GM12878 (cell line): ENCODE results near the gene CMTM3. TPM values are rescaled to one million over a fixed set of nuclear protein-coding genes. Genes with fewer than 3 reads are reported as not detected.

Experiments used
- ATAC-seq: fragments of 200-7000 bp; cut with Tn5 transposase; 3 replicates; pipeline ENCODE4 v1.9.1; 2020; ENCODE audit warnings: mild to moderate bottlenecking, moderate library complexity
- BruUV-seq: library from RNA; stranded (reverse); fragments of 400-500 nt; replicated peaks from 2 replicates; lab custom pipeline; 2021; lab: Mats Ljungman, UMichigan
- CTCF ChIA-PET: fragments of 300-600 bp; sonication (Branson Sonifier 250); formaldehyde crosslinking; extraction: SDS; loops from one replicate; lab custom pipeline; 2021; ENCODE audit warnings: inconsistent platforms; lab: Yijun Ruan, JAX
- POLR2A ChIA-PET: fragments of 350-600 bp; formaldehyde crosslinking; extraction: SDS; loops from one replicate; lab custom pipeline; 2021; ENCODE audit warnings: inconsistent platforms; lab: Charles Lee
- RAD21 ChIA-PET: fragments of 300-600 bp; sonication (Branson Sonifier 250); formaldehyde crosslinking; loops from one replicate; lab custom pipeline; 2023; ENCODE audit warnings: antibody characterized with exemption; ENCODE audit not compliant: unreplicated experiment; lab: Charles Lee
- SMC1A ChIA-PET: fragments of 300-600 bp; sonication (Branson Sonifier 250); formaldehyde crosslinking; loops from one replicate; lab custom pipeline; 2023; ENCODE audit not compliant: unreplicated experiment, uncharacterized antibody; lab: Charles Lee
- DNase-seq: peaks from one replicate; pipeline ENCODE4 v3.0.0-alpha.2; 2011; ENCODE audit warnings: low read depth, low spot score
- FAIRE-seq: peaks from 3 replicates; lab custom pipeline; 2011; peaks lifted over from hg19 to GRCh38; lab: Jason Lieb, UNC
- H2AFZ ChIP-seq: 2 replicates; pipeline ENCODE4 v1.6.0; 2011; ENCODE audit warnings: low read depth, low read length, control low read depth; ENCODE audit not compliant: control insufficient read depth
- H3K27ac ChIP-seq: 2 replicates; pipeline ENCODE4 v1.5.1; 2011; ENCODE audit warnings: control low read depth; ENCODE audit not compliant: control insufficient read depth, insufficient read depth
- H3K27me3 ChIP-seq, 2 experiments: replicated peaks in 1 of 2; 2 replicates each; pipeline versions ENCODE4 v1.6.0 to v1.6.1; 2011; ENCODE audit warnings: low read length in 1 of 2; ENCODE audit not compliant: control insufficient read depth in 2 of 2, insufficient read depth in 2 of 2
- H3K36me3 ChIP-seq, 2 experiments: 2 replicates each; pipeline ENCODE4 v1.5.1; 2011; ENCODE audit warnings: low read length in 1 of 2; ENCODE audit not compliant: control insufficient read depth in 2 of 2, insufficient read depth in 2 of 2
- H3K4me1 ChIP-seq: 2 replicates; pipeline ENCODE4 v1.6.1; 2011; ENCODE audit warnings: mild to moderate bottlenecking, low read length, moderate library complexity, mixed read lengths; ENCODE audit not compliant: control insufficient read depth, insufficient read depth
- H3K4me2 ChIP-seq: 2 replicates; pipeline ENCODE4 v1.6.0; 2011; ENCODE audit warnings: control low read depth; ENCODE audit not compliant: control insufficient read depth, insufficient read depth
- H3K4me3 ChIP-seq: fragments of 200-600 bp; sonication (generic); 2 replicates; pipeline ENCODE4 v1.5.1; 2016
- H3K79me2 ChIP-seq: 2 replicates; pipeline ENCODE4 v1.6.0; 2011; ENCODE audit warnings: low read length; ENCODE audit not compliant: control insufficient read depth, insufficient read depth
- H3K9ac ChIP-seq: 2 replicates; pipeline ENCODE4 v1.8.0; 2011; ENCODE audit warnings: low read length, control low read depth, mixed read lengths; ENCODE audit not compliant: control insufficient read depth, insufficient read depth
- H3K9me3 ChIP-seq: replicated peaks from 3 replicates; pipeline ENCODE4 v1.5.1; 2011; ENCODE audit warnings: mild to moderate bottlenecking, low read length; ENCODE audit not compliant: control insufficient read depth, insufficient read depth
- H4K20me1 ChIP-seq: 2 replicates; pipeline ENCODE4 v1.6.0; 2011; ENCODE audit not compliant: control insufficient read depth, insufficient read depth
- ATF7 ChIP-seq: fragments of 450-650 bp; IDR thresholded peaks from 2 replicates; pipeline ENCODE4 v1.6.1; 2016; ENCODE audit warnings: low read depth, mild to moderate bottlenecking
- BHLHE40 ChIP-seq, 2 experiments: fragments of 450-650 bp in 1 of 2; IDR thresholded peaks; 2 replicates each; pipeline ENCODE4 v1.6.1; 2011 to 2017; ENCODE audit warnings: low read depth in 2 of 2, borderline replicate concordance in 1 of 2, improper control_type of control experiment in 1 of 2, low read length in 1 of 2, mild to moderate bottlenecking in 1 of 2
- GABPA ChIP-seq: IDR thresholded peaks from 2 replicates; pipeline ENCODE4 v1.6.1; 2014; ENCODE audit warnings: antibody characterized with exemption, low read depth, mild to moderate bottlenecking, inconsistent platforms
- IKZF2 ChIP-seq, 2 experiments: fragments of 450-650 bp; IDR thresholded peaks; 2 replicates each; pipeline ENCODE4 v1.6.1; 2017; ENCODE audit warnings: mild to moderate bottlenecking in 2 of 2, moderate library complexity in 2 of 2
- MTA2 ChIP-seq: fragments of 450-650 bp; IDR thresholded peaks from 2 replicates; pipeline ENCODE4 v1.6.1; 2016; ENCODE audit warnings: low read depth, mild to moderate bottlenecking, moderate library complexity
- NBN ChIP-seq: fragments of 450-650 bp; IDR thresholded peaks from 2 replicates; pipeline ENCODE4 v1.6.1; 2016
- RAD51 ChIP-seq: fragments of 450-650 bp; IDR thresholded peaks from 2 replicates; pipeline ENCODE4 v1.6.1; 2016; ENCODE audit warnings: moderate library complexity, mild to moderate bottlenecking, inconsistent platforms
- RUNX3 ChIP-seq: IDR thresholded peaks from 2 replicates; pipeline ENCODE4 v1.6.1; 2012; ENCODE audit warnings: low read length, inconsistent platforms
- TARDBP ChIP-seq: IDR thresholded peaks from 2 replicates; pipeline ENCODE4 v1.6.1; 2016; ENCODE audit warnings: borderline replicate concordance
- WGBS: methylation state at CpG from one replicate; pipeline ENCODE4 v1.1.6; 2016; ENCODE audit warnings: low lambda C conversion rate; ENCODE audit not compliant: insufficient replicate concordance, insufficient coverage; ENCODE audit errors: missing lambda C conversion rate; 5-methylcytosine and 5-hydroxymethylcytosine counted together
- in situ Hi-C: fragments of 300-500 bp; cut with MboI; formaldehyde crosslinking; loops from 9 replicates; pipeline ENCODE4 v1.14.3; 2018; ENCODE audit warnings: mixed read lengths
- intact Hi-C: fragments of 100-400 bp; cut with micrococcal nuclease; formaldehyde crosslinking; loops from one replicate; pipeline ENCODE4 v1.14.2; 2022; ENCODE audit not compliant: unreplicated experiment
- polyA plus RNA-seq, 11 experiments: library from polyadenylated mRNA; depleted of rRNA in 4 of 11; unstranded in 6 of 11; stranded (reverse) in 5 of 11; fragments of >200 nt; fragmentation: Nextera tagmentation in 4 of 11; fragmentation: Illumina TruSeq in 1 of 11; extraction: Ambion mirVana in 4 of 11; extraction: Trizol in 1 of 11; gene quantifications; 1 replicate in 1 of 11; 2 replicates in 10 of 11; pipeline versions ENCODE4 v1.2.1 to v1.2.3, GENCODE V29; 2011 to 2016; ENCODE audit warnings: inconsistent platforms in 2 of 11, missing spikeins in 2 of 11, low read depth in 1 of 11
- total RNA-seq, 4 experiments: library from RNA; depleted of rRNA in 3 of 4; stranded (reverse); fragments of >200 nt in 3 of 4; fragmentation: Illumina TruSeq in 1 of 4; extraction: Trizol in 1 of 4; gene quantifications; 2 replicates each; pipeline versions ENCODE4 v1.2.1 to v1.2.3, GENCODE V29; 2013 to 2021
- TF ChIP-seq, protein P1 (sequence below): fragments of 450-650 bp; IDR thresholded peaks from 2 replicates; pipeline ENCODE4 v1.6.1; 2016; ENCODE audit warnings: mild to moderate bottlenecking
- TF ChIP-seq, protein P2 (sequence below): fragments of 450-650 bp; IDR thresholded peaks from 2 replicates; pipeline ENCODE4 v1.6.1; 2017; ENCODE audit warnings: low read depth, mild to moderate bottlenecking, moderate library complexity

CMTM3 gene
- total and polyA plus RNA-seq, 10 of the 15 experiments (the other 5 are each of a cell fraction or from before 2014, with no cell fraction given), result 5.4 to 47.4 (median 28.6) TPM

GRCh38 chr16:66590322-66590721, 14.2 kb upstream of the CMTM3 start:
- Histone ChIP-seq H3K27ac (no peak overlapping the region), H3K79me2 (no peaks in the 10 kb centered on the region)
- TF ChIP-seq GABPA, result no peak
- no peak for TF ChIP-seq TARDBP
- TF ChIP-seq, protein P1, sequence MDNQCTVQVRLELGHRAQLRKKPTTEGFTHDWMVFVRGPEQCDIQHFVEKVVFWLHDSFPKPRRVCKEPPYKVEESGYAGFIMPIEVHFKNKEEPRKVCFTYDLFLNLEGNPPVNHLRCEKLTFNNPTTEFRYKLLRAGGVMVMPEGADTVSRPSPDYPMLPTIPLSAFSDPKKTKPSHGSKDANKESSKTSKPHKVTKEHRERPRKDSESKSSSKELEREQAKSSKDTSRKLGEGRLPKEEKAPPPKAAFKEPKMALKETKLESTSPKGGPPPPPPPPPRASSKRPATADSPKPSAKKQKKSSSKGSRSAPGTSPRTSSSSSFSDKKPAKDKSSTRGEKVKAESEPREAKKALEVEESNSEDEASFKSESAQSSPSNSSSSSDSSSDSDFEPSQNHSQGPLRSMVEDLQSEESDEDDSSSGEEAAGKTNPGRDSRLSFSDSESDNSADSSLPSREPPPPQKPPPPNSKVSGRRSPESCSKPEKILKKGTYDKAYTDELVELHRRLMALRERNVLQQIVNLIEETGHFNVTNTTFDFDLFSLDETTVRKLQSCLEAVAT, result peak; percentile 62
- TF ChIP-seq, protein P2, sequence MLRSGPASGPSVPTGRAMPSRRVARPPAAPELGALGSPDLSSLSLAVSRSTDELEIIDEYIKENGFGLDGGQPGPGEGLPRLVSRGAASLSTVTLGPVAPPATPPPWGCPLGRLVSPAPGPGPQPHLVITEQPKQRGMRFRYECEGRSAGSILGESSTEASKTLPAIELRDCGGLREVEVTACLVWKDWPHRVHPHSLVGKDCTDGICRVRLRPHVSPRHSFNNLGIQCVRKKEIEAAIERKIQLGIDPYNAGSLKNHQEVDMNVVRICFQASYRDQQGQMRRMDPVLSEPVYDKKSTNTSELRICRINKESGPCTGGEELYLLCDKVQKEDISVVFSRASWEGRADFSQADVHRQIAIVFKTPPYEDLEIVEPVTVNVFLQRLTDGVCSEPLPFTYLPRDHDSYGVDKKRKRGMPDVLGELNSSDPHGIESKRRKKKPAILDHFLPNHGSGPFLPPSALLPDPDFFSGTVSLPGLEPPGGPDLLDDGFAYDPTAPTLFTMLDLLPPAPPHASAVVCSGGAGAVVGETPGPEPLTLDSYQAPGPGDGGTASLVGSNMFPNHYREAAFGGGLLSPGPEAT, result peak; percentile 54; the same call in 1 of the 2 replicates
- peak; percentile 49 to 56; a peak in 3 of 4 replicates for TF ChIP-seq IKZF2 (IDR thresholded peaks at IDR 0.05)
- peak; percentile 69; the same call in 1 of the 2 replicates for TF ChIP-seq NBN
- peak; percentile 82 to 89 for TF ChIP-seq BHLHE40 (IDR thresholded peaks at IDR 0.05; ENCODE audit: borderline replicate concordance in 1 of 2, low read depth in 2 of 2, low read length in 1 of 2)
- TF ChIP-seq MTA2, result no peak
- TF ChIP-seq RUNX3, result peak; percentile 83
- TF ChIP-seq ATF7, result peak; percentile 28; the same call in 1 of the 2 replicates
- peak; percentile 68 for TF ChIP-seq RAD51
- TF ChIP-seq, all 136 proteins: peak for 8
- under 1% methylated on average over 8 of the region's 8 CpGs for WGBS
- Histone ChIP-seq H3K4me3 (peak overlapping the region; percentile 43; the same call in 1 of the 2 replicates), H2AFZ (peak overlapping the region; percentile 2), H3K27me3 (peaks cover 0 to 4% of the 10 kb centered on the region in 2 experiments; a peak in 1 of 4 replicates), H3K9me3 (no peaks in the 10 kb centered on the region; the same call in 2 of the 3 replicates), H3K4me1 (peaks cover 4% of the 10 kb centered on the region), H3K4me2 (peak overlapping the region; percentile 82), H3K36me3 (no peaks in the 10 kb centered on the region), H4K20me1 (no peaks in the 10 kb centered on the region), H3K9ac (no peak overlapping the region)
- ChIA-PET RAD21 (interaction anchor here (0.6 to 3.1 kb wide), 13 partner anchors 14 to 184 kb away, joined by 3 to 51 read pairs (median 5); partner anchors contain the start of genes CKLF and CMTM3), CTCF (interaction anchor here (0.6 to 3.1 kb wide), 24 partner anchors 9 to 277 kb away, joined by 3 to 61 read pairs (median 7); partner anchors contain the start of gene CMTM3), POLR2A (interaction anchor here (0.6 to 2.0 kb wide), 3 partner anchors 14 to 105 kb away, joined by 3 to 4 read pairs (median 3); no protein-coding TSS in a partner anchor), SMC1A (interaction anchor here (0.7 to 2.6 kb wide), 15 partner anchors 9 to 233 kb away, joined by 3 to 30 read pairs (median 6); partner anchors contain the start of genes CKLF and CMTM3)
- no TSS peak for BruUV-seq
- in situ Hi-C loops (no loop called here), intact Hi-C loops (no loop called here)
- DNase-seq, result no peak
- peak; percentile 70 for ATAC-seq
- no peak for FAIRE-seq
